GM19395 (cell line): ENCODE data around the gene ICA1L.
A peak's percentile ranks its signal among the peaks of the same experiment; 100 is the strongest.
"Not testable (repeated sequence)": the region's sequence is repeated elsewhere in the genome, so short reads cannot be mapped to it uniquely, and the experiment has no call there.

Experiments used
- ATAC-seq: cut with Tn5 transposase; IDR thresholded peaks from one replicate; pipeline ENCODE4 v1.9.1; 2021; ENCODE audit warnings: mild to moderate bottlenecking, moderate library complexity; ENCODE audit not compliant: unreplicated experiment

ICA1L gene

DNA sequence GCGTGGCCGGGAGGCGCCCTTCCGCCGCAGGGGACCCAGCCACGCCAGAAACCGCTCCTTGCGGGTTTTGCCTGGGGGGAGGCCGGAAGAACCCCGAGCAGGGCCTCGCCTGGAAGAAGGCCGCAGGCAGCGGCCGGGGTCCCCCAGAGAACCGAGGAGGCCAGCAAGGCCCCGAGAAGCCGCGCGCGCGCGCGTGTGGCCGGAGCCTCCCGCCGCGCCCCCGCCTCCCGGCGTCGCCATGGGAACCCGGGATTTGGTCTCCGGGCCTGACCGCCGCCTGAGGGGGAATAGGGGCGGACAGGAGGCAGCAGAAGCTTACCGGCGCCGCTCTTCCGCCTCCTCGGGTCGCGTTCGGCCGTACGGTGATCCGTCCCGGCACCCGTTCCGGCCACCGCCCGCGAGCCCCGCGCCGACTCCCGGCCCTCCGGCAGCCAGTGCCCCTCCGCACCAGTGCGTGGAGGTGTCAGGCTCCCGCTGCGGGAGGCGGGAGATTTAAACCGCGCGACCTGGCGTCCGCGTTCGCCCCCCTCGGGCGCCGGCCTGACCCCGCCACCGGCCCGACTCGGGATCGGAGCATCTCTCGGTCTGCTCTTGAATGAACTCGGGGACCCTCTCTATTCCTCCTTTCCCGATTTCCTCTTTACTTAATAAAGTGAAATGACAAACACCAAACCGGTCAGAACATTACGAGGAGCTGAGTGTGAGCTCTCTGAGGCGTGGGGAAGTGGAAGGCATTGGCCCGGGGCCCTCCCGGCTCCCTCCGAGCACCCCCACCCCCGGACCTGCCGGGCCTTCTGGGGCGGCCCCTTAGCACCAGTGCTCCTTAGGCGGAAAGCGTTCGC, at the start of gene ICA1L:
TSS of gene ICA1L (minus strand) at position 467 of the 842 bp plus-strand sequence. CDS start 42,757 bp downstream, outside the sequence.
- ATAC-seq, result peak; percentile 58

DNA sequence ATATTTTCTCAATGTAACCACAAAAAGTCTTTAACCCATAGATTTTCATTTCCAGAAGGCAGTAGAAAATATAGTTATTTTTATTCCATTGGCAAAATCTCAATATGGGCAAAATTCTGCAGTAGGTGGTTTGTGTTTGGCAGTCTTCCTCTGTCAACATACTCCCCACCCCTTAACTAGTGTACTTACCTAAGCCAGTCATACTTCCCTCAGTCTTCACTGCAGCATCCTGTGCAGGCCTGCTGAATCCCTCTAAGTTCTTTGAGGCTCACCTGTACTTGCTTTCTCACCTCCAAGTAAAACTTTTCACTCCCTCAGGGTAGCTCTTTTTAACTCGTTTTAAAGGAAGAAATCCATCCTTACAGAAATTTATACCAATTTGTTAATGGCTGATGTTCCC, 47.3 kb upstream of the ICA1L start:
- ATAC-seq, result no peak

DNA sequence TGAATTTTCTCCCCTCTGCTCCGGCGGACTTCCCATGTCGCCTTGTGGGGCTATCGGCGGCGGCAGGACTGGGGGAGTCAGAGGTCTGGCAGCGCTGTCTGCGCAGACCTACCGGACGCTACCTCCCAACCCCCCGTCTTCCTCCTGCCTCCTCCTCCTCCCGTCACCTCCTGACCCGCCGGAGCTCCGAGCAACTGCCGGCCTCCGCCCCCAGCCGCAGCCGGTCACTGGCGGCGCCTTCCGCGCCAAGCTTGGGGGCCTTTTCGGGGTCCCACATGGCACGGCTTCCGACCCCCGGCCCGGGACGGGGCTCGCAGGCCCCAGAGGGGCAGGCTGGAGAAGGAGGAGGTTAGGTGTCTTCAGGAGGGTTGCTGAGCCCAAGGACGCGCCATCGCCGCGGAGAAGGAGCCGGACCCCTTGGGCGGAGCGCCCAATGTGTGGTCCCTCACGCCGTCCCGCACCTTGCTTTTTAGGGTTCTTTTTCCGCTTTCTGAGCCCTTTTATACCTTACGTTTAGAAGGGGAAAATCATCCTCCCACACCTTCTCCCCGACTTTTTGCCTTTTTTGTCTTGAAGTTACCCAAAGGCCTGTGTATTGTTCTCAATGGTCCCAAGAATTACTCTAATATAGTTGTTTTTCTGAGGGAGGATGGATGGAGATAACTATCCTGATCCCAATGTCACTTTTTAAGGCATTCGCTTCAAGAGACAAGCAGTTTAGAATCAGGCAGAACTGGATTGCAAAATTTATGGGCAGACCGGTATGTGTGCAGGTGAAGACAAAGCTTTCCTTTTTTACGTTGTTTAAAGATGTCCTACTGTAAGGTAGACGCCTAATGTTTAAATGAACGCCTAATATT, 41.0 kb upstream of the ICA1L start:
- peak; percentile 63 for ATAC-seq

DNA sequence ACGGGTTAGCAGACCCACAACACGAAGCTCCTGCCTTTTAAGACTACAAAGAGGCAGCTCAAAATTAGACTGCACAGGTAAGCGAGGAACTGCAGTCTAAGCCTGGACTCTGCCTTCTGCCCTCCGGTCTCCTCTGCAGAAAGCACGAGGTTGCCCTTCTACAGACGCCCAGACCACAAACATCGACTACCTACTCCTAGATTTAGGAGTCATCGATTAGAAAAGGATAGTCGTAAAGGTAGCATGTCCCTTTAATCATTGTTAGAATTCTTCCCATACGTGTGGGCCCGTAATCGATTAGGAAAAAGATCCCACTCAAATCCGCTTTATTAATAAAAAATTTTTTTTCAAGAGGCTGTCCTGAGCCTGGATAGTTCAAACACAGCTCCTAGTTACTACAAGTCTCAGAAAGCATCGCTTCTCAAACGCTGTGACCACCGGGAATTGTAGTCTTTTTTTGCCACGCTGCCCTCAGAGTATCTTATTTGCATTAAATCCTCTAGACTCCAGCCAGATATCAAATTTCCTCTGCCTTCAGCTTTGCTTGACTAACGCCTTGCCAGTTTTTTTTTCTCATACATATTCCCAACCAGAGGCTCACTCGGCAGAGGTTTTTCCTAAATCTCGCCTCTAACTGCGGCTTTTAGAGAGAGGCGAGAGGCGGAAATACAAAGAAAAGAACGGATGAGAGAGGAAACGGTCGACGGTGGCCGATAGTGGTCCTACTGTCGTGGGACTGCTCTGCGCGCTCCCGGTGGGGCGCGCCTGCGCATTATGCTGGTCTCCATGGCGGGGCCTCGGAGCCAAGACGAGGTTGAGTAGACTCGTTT, 40.2 kb upstream of the ICA1L start, which contains the start of the genes CARF and WDR12:
TSS of gene CARF (plus strand) at position 764 of the 830 bp plus-strand sequence. CDS start 29,628 bp downstream, outside the sequence.
TSS of gene WDR12 (minus strand) at position 162 of the 830 bp plus-strand sequence. CDS start 197 bp downstream, outside the sequence.
- ATAC-seq, result peak; percentile 79

DNA sequence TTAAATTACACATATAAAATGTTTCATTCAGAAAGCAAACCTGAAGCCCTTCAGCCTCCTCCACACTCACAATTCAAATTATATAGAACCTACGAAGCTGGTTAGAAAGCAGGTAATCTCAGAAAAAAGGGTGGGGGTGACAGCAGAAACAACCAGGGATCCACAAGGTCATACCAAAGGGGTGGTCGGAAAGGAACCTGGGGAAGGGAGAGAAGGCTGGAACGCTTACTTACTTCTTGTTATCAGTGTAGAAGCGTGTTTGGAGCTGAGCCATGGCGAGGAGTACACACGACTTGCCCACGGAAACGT, 39.6 kb upstream of the ICA1L start:
- ATAC-seq, result peak; percentile 13

DNA sequence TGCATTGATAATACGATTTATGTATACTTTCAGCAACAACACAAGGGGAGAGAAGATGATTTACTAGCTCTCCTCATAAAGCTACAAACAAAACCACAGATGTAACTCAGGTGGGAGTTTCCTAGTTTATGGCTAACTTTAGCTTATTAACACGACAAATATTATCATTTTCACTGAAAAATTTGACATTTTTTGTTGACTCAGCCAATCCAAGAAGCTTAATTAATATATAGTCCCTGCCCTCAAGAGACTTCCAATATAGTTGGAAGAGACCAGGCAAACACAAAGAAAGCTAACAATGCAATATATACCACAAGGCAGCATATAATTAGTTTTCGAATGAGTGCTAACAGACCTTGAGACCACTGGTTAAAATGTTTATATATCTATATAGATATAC, 39.1 kb upstream of the ICA1L start:
- ATAC-seq, result no peak

DNA sequence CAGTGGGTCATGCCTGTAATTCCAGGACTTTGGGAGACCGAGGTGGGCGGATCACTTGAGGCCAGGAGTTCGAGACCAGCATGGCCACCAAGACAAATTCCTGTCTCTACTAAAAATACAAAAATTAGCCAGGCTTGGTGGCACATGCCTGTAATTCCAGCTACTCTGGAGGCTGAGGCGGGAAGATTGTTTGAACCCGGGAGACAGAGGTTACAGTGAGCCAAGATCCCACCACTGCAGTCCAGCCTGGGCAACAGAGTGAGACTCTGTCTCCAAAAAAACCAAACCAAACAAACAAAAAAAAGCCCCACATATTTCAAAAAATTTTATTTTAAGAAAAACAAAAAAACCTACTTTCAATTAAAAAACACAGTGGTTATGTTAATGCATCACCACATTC, 38.7 kb upstream of the ICA1L start:
- ATAC-seq, result not testable (repeated sequence)

DNA sequence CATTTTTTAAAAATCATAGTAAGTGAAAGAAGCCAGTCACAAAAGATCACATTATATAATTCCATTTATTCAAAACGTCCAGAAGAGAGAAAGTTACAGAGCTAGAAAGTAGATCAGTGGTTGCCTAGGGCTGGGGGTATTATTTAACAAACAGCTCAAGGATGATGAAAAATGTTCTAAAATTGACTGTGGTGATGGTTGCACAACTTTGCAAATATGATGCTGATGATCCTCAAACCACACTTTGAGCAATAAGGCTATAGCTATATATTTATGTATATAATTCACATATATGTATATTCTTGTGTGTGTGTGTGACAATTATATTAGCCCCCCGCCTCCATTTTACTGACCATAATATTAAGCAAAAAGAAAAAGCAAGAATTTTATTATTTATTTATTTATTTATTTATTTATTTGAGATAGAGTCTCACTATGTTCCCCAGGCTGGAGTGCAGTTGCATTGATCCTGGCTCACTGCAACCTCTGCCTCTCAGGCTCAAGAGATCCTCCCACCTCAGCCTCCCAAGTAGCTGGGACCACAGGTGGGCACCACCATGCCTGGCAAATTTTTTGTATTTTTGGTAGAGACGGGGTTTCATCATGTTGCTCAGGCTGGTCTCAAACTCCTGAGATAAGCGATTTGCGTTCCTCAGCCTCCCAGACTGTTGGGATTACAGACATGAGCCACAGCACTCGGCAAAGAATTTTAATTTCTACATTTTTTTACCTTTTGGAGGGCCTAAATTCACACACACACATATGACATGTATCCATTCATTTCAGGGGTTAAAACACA, 38.0 kb upstream of the ICA1L start:
- ATAC-seq, result no peak

DNA sequence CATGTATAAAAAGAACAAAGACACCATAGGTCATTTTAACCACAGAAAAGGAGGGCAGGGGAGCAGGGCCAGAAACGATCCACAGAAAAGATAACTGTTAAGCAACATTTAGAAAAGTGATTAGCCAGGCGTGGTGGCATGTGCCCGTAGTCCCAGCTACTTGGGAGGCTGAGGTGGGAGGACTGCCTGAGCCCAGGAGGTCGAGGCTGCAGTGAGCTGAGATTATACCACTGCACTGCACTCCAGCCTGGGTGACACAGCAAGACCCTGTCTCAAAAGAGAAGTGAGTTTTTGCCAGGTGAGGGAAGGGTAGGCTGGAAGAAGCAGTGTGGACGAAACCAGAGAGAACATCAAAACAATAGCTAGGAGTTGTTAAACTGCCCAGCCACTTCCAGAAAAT, 36.6 kb upstream of the ICA1L start:
- no peak for ATAC-seq

DNA sequence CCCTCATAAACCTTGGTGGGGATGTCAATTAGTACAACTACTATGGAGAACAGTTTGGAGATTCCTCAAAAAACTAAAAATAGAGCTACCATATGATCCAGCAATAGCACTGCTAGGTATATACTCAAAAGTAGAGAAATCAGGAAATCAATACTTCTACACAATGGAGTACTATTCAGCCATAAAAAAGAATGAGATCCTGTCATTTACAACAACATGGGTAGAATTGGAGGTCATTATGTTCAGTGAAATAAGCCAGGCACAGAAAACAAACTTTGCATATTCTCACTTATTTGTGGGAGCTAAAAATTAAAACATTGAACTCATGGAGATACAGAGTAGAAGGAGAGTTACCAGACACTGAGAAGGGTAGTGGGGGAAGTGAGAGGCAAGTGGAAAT, 33.9 kb upstream of the ICA1L start:
- not testable (repeated sequence) for ATAC-seq

DNA sequence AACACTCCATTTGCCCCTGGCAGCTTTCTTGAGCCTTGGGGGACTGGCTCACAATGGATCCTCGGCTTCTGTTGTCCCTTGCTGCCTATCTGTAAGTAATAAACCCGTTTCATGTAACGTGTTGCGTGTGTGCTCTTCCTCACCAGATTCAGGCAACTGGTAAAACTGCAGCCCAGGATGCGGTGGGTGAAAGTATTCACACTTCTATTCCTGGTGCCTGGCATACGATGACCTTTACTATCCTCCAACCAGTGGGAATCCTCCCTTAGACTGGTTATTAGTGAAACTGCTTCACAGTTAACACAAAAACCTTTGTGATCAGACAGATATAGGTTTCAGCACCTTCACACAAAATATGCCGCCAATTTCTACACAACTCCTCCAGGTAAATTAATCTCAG, 13.6 kb upstream of the ICA1L start:
- ATAC-seq, result no peak

DNA sequence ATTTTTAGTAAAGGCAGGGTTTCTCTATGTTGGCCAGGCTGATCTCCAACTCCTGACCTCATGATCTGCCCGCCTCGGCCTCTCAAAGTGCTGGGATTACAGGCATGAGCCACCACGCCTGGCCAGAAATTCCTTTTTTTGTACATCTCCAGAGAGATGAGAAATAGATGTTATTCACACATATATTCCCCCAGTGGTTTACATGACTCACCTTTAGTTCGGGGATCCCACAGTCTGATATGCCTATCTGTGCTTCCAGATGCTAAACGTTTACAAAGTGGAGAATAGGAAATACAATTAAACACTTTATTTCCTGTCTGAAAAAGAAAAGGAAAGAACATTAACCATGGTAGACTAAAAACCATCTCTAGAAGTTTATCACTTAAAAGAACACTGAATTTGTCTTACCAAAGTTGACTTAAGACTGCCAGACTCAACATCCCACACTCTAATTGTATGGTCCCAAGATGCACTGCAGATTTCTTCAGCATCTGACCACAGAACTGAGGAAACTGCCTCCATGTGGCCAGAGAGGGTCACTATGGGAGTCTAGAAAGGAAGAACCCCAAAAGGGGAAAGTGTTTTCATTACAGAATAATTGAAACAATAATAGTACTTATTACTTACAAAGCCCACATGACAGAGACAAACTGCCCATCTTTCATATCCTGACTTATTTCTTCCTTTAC, 12.6 kb upstream of the ICA1L start:
- ATAC-seq, result no peak

DNA sequence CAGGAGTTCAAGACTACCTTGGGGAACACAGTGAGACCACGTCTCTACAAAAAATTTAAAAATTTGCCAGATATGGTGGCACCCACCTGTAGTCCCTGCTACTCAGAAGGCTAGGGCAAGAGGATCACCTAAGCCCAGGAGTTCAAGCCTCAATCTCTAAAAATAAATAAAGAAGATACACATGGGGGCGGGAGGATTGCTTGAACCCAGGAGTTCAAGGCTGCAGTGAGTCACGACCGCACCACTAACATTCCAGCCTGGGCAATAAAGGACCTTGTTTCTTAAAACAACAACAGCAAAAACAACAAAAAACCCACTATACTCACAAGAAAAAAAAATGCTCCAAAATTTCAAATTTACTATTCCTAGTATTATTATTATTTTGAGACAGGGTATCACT, 10.0 kb upstream of the ICA1L start:
- no peak for ATAC-seq

DNA sequence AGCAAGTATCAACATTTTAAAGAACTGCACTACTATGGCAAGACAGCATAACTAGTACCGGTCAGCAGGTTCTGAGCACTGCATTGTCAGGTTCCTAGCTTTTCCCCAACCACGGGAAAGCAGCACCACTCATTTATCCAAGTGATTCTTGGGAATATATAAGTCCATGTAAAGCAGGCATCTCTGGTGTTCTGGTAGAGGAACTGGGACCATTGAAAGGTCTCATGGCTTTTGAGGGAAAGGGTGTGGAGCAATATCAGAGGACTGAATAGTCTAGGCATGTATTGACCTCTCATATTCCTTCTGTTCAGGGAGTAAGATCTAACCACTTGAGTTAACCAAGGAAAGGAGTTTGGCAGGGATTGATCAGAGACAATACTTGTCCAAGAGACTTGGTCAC, 6.1 kb upstream of the ICA1L start:
- no peak for ATAC-seq

DNA sequence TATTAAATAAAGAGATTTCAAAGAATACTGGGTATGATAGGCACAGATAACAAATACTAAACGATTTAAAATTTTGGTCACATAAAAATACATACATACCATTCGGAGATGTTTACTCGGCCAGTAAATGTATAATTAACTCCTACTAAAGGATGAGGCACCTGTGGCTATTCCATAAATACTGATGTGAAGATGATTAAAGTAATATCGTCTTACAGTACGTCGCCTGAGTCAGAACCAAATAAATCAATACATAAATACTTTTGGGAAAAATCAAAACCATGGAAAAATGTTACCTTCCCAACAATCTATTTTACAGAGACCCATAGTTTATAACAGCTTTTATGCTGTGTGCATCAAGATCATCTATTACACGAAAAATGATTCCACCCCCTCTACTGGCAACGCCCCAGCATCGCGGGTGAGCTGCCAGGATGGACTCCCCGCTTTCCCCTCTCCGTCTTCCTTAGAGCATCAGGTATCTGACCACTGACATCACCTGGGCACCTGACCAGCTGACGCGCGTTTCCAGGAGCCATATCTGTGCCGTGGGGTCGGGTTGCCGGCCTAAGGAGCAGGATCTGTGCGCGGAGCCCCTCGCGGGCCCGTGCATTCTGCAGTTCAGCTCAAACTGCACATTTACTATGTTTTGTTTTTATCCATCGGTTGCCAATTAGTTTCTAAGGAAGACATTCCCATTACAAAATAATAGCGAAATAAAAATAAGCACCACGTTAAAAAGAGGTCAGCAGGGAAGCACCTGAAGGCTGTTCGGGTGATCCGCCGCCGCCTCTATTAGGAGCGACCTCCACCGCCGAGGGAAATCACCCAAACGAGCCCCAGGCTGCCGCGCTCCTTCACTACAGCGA, 901 bp downstream of the ICA1L start:
- ATAC-seq, result peak; percentile 82

DNA sequence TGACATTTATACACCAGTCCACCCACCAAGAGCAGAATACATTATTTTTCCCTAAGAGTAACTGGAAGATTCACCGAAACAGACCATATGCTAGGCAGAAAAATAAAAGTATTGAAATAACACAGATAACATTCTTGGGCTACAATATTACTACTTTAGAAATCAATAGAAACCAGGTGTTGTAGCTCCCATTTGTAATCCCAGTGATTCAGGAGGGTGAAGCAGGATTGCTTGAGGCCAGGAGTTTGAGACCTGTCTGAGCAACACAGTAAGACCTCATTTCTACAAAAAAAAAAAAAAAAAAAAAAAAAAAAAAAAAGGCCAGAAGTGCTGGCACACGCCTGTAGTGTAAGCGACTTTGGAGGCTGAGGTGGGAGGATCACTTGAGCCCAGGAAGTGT, 9.6 kb downstream of the ICA1L start:
- no peak for ATAC-seq

DNA sequence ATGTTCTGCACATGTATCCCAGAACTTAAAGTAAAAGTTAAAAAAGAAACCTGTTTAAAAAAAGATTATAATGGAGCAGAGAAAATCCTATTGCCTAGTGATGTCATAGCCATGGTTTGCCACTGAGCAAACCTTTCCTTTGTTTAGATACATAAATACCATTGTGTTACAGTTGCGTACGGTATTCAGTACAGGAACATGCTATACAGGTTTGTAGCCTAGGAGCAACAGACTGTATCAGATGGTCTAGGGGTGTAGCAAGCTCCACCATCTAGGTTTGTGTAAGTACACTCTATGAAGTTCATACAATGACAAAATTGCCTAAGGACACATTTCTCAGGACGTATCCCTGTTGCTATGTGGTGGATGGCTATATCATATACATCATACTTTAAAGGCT, 13.0 kb downstream of the ICA1L start:
- no peak for ATAC-seq

DNA sequence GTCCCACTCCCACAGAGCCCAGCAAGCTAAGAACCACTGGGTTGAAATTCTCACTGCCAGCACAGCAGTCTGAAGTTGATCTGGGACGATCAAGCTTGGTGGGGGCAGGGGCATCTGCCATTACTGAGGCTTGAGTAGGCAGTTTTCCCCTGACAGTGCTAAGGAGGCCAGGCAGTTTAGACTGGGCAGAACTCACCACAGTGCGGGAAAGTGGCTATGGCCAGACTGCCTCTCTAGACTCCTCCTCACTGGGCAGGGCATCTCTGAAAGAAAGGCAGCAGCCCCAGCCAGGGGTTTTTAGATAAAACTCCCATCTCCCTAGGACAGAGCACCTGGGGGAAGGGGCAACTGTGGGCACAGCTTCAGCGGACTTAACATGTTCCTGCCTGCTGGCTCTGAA, 22.2 kb downstream of the ICA1L start:
- ATAC-seq, result not testable (repeated sequence)

DNA sequence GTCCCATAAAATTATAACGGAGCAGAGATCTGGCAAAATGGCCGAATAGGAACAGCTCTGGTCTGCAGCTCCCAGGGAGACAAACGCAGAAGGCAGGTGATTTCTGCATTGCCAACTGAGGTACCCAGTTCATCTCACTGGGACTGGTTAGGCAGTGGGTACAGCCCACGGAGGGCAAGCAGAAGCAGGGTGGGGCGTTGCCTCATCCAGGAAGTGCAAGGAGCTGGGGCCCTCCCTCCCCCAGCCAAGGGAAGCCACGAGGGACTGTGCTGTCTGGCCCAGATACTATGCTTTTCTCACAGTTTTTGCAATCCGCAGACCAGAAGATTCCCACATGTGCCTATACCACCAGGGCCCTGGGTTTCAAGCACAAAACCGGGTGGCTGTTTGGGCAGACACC, 22.8 kb downstream of the ICA1L start:
- ATAC-seq, result no peak
